ENCODE measurements around the gene C1orf87.

The C1orf87 gene

GRCh38 chr1:60073605-60074278, at the start of gene C1orf87:
TSS of gene C1orf87 (minus strand) at chr1:60073770. CDS start at chr1:60072643, 1,127 bp downstream.
- DNase-seq, result no peak
- Histone ChIP-seq H3K79me2 (ENCODE audit: insufficient read depth, low read length) (no peaks in the 10 kb centered on the region), H2AFZ (ENCODE audit: low read depth, low read length) (no peak within 1 kb of the TSS), H3K4me3 (ENCODE audit: low read depth in 1 of 2, low read length in 2 of 2) (no peak within 1 kb of the TSS), H3K27me3 (ENCODE audit: insufficient read depth, low read length, poor library complexity) (no peaks in the 10 kb centered on the region), H4K20me1 (ENCODE audit: insufficient read depth, low read length) (no peaks in the 10 kb centered on the region), H3K4me2 (ENCODE audit: insufficient read depth, low read length) (no peak within 1 kb of the TSS), H3K36me3 (ENCODE audit: insufficient read depth, low read length) (no peaks in the 10 kb centered on the region), H3K27ac (ENCODE audit: low read length) (no peak within 1 kb of the TSS), H3K4me1 (ENCODE audit: insufficient read depth, low read length) (no peaks in the 10 kb centered on the region), H3K9me3 (ENCODE audit: insufficient read depth, low read length, severe bottlenecking) (no peaks in the 10 kb centered on the region), H3K9ac (ENCODE audit: low read depth, low read length) (no peak within 1 kb of the TSS)
- TF ChIP-seq CTCF (IDR thresholded peaks at IDR 0.05; ENCODE audit: borderline replicate concordance, extremely low read depth, low read length, poor library complexity, severe bottlenecking), result no peak
- TF ChIP-seq EZH2 (IDR thresholded peaks at IDR 0.05; ENCODE audit: borderline replicate concordance, low read depth, low read length, severe bottlenecking), result no peak
- ATAC-seq (ENCODE audit: insufficient read depth, low read depth), result no peak

GRCh38 chr1:60118085-60118484, 44.5 kb upstream of the C1orf87 start:
- Histone ChIP-seq H3K27me3 (ENCODE audit: insufficient read depth, low read length, poor library complexity) (no peaks in the 10 kb centered on the region), H3K27ac (ENCODE audit: low read length) (no peak overlapping the region), H3K4me1 (ENCODE audit: insufficient read depth, low read length) (no peaks in the 10 kb centered on the region), H2AFZ (ENCODE audit: low read depth, low read length) (no peak overlapping the region), H3K4me3 (ENCODE audit: low read depth in 1 of 2, low read length in 2 of 2) (no peak overlapping the region), H3K9ac (ENCODE audit: low read depth, low read length) (no peak overlapping the region), H3K79me2 (ENCODE audit: insufficient read depth, low read length) (no peaks in the 10 kb centered on the region), H3K9me3 (ENCODE audit: insufficient read depth, low read length, severe bottlenecking) (no peaks in the 10 kb centered on the region), H4K20me1 (ENCODE audit: insufficient read depth, low read length) (no peaks in the 10 kb centered on the region), H3K36me3 (ENCODE audit: insufficient read depth, low read length) (no peaks in the 10 kb centered on the region), H3K4me2 (ENCODE audit: insufficient read depth, low read length) (no peak overlapping the region)
- no peak for TF ChIP-seq CTCF (IDR thresholded peaks at IDR 0.05; ENCODE audit: borderline replicate concordance, extremely low read depth, low read length, poor library complexity, severe bottlenecking)
- TF ChIP-seq EZH2 (IDR thresholded peaks at IDR 0.05; ENCODE audit: borderline replicate concordance, low read depth, low read length, severe bottlenecking), result no peak
- ATAC-seq (ENCODE audit: insufficient read depth, low read depth) (no peak), DNase-seq (no peak)

- H3K4me3 ChIP-seq (ENCODE audit: low read depth in 1 of 2, low read length in 2 of 2), result no peak overlapping the region
- no peaks in the 10 kb centered on the region for H3K4me1 ChIP-seq (ENCODE audit: insufficient read depth, low read length)
- H3K27me3 ChIP-seq (ENCODE audit: insufficient read depth, low read length, poor library complexity), result no peaks in the 10 kb centered on the region
- H3K9ac ChIP-seq (ENCODE audit: low read depth, low read length), result no peak overlapping the region
- no peaks in the 10 kb centered on the region for H3K9me3 ChIP-seq (ENCODE audit: insufficient read depth, low read length, severe bottlenecking)
- DNase-seq (no peak), ATAC-seq (ENCODE audit: insufficient read depth, low read depth) (no peak)
- no peaks in the 10 kb centered on the region for H3K79me2 ChIP-seq (ENCODE audit: insufficient read depth, low read length)
- no peak overlapping the region for H3K4me2 ChIP-seq (ENCODE audit: insufficient read depth, low read length)
- no peak overlapping the region for H3K27ac ChIP-seq (ENCODE audit: low read length)
- no peak for TF ChIP-seq EZH2 (IDR thresholded peaks at IDR 0.05; ENCODE audit: borderline replicate concordance, low read depth, low read length, severe bottlenecking)
- TF ChIP-seq CTCF (IDR thresholded peaks at IDR 0.05; ENCODE audit: borderline replicate concordance, extremely low read depth, low read length, poor library complexity, severe bottlenecking), result no peak
- no peaks in the 10 kb centered on the region for H3K36me3 ChIP-seq (ENCODE audit: insufficient read depth, low read length)
- H4K20me1 ChIP-seq (ENCODE audit: insufficient read depth, low read length), result no peaks in the 10 kb centered on the region
- no peak overlapping the region for H2AFZ ChIP-seq (ENCODE audit: low read depth, low read length)
Measured at GRCh38 chr1:60114745-60115318, 41.3 kb upstream of the C1orf87 start.
